ENCODE measurements around the gene PSMD9.
A peak's percentile ranks its signal among the peaks of the same experiment; 100 is the strongest.
"Not testable (repeated sequence)": the region's sequence is repeated elsewhere in the genome, so short reads cannot be mapped to it uniquely, and the experiment has no call there.

PSMD9 gene

DNA sequence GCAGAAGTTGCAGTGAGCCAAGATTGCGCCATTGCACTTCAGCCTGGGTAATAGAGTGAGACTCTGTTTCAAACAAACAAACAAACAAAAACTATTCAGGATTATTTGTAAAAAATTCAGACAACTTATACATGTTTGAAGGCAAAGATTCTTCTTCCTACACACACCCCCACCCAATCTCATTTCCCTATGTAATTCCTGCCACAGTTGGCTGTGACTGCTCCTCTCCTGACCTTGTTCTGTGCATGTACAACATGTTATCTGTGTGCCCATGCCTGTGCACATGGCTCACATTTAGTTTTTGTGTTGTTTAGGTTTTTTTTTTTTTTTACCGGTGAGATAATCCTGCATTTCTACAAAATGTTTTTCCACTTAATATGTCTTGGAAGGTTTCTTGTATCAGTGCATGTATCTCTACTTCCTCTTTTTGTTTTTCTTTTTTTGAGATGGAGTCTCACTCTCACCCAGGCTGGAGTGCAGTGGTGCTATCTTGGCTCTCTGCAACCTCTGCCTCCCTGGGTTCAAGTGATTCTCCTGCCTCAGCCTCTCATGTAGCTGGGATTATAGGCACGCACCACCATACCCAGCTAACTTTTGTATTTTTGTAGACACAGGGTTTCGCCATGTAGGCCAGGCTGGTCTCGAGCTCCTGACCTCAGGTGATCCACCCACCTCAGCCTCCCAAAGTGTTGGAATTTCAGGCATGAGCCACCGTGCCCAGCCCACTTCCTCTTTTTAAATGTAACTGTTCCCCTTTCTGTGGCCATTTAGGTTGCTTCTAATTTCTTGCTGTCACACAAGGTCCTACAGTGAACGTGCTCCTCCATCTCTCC, 38.5 kb downstream of the PSMD9 start:
- no peak for DNase-seq

DNA sequence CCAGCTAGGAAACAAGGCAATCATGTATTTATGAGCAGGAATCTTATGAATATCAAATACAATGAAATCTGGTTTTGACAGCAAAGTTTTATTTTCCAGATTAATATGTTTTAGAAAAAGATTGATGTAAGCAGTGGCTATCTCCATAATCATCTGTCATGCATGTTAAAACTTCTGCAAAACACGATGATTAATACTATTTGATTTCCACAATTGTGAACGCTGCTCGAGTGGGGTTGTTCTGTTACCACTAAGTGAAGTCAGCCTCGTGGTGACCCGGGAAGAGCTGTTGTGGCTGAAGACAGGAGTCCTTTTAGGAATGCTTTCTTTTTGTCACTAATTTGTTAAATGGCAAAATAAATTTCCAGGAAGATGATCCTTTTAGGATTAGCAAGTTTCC, 39.2 kb downstream of the PSMD9 start:
- no peak for DNase-seq

DNA sequence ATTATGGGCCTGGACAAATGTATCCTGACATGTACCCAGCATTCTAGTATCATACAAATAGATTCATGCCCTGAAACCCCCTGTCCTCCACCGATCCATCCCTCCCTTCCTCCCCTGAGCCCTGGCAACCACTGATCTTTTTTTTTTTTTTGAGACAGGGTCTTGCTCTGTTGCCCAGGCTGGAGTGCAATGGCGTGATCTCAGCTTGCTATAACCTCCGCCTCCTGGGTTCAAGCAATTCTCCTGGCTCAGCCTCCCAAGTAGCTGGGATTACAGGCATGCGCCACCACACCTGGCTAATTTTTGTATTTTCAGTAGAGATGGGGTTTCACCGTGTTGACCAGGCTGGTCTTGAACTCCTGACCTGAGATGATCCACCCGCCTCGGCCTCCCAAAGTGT, 41.0 kb downstream of the PSMD9 start:
- DNase-seq: not testable (repeated sequence)

DNA sequence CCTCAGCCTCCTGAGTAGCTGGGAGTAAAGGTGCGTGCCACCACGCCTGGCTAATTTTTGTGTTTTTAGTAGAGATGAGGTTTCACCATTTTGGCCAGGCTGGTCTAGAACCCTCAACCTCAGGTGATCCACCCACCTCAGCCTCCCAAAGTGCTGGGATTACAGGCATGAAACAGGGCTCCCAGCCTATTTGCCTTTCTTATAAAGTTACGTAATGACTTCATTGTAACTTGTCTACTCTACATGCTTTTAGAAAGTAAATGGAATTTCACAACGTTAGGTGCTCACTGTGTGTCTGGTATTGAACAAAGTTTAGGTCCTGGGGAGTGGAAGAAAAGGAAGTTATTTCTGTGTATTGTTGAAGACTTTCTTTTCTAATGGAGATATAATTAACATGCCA, 42.3 kb downstream of the PSMD9 start:
- DNase-seq: no peak

DNA sequence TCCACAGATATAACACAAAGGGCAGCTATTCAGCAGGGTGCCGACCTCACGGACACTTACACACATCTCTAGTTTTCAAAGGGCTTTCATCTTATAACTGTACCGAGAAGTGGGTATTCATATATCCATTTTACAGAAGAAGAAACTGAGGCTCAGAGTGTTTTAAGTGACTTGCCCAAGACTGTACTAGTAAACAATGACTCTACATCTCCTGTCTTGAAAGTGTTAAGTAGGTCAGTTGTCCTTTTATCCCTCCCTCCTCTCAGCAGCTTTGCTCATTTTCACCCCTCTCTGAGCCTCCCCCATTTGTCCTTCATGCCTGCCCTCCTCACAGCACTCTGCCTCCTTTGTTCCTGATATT, 43.6 kb downstream of the PSMD9 start:
- no peak for DNase-seq

DNA sequence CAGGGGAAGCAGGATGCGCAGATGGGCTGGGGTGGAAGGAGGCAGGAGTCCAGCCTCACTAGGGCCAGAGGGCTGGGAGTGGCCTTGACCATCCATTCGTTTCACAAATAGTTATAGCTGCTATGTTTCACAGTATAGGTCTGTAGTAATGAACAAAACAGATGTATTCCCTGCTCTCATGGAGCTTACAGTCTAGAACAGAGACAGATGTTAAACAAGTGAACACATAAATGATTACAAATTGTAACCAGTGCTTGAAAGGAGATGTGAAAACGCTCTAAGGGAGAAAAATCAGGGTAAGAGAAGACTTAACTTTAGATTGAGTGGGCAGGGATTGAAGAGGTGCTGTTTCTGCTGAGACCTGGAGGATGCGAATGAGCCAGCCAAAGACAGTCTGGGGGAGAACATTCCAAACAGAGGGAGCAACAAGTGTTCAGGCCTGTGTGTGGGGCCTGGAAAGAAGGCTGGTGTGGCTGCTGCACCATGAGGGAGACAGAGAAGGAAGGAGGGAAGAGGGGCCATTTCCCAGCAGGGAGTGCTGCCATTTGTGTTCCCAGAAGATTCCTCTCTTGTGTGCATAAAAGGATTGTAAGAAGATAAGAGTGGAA, 44.4 kb downstream of the PSMD9 start:
- DNase-seq: no peak

DNA sequence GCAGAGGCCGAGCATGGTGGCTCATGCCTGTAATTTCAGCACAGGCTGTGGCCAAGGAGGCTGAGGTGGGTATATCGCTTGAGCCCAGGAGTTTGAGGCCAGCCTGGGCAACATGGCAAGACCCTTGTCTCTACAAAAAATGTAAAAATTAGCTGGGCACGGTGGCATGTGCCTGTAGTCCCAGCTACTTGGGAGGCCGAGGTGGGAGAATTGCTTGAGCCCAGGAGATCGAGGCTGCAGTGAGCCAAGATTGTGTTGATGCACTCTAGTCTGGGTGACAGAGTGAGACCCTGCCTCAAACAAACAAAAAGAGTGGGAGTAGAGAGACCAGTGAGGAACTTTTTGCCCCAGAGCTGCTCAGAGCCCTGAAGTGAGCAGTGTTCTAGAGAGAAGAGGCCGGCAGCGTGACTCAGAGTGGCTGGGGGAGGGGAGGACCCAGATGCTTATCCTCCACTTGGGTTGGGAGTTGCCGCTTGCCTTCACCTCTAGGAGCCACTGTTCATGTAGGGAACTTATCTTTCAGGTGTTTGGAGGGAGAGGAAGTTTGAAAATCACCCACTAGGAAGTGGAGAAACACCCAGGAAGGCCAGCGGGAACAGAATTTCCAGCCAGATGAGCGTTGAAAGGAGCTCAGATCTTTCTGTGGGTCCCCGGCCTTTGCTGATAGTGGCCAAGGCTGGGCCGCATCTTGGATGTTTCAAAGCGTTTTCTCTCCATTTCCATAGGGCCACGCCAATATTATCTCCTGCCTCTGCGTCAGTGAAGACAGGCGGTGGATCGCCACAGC, 45.1 kb downstream of the PSMD9 start:
- DNase-seq: no peak

DNA sequence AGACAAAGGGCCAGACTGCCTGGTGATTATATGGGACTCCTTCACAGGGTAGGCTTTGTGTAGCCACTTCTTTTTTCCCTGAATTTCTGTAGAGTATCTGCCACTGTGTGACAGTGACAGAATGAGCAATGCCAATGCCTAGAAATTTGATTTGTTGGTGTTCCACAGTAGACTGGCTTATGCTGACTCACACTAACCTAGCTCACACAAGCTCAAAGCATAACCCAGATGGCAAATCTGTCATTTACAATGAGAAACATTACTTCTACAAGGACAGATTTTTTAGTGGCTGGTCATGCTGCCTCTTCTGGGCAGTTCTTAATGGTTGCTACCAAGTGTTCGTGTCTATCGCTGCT, 45.7 kb downstream of the PSMD9 start:
- no peak for DNase-seq

DNA sequence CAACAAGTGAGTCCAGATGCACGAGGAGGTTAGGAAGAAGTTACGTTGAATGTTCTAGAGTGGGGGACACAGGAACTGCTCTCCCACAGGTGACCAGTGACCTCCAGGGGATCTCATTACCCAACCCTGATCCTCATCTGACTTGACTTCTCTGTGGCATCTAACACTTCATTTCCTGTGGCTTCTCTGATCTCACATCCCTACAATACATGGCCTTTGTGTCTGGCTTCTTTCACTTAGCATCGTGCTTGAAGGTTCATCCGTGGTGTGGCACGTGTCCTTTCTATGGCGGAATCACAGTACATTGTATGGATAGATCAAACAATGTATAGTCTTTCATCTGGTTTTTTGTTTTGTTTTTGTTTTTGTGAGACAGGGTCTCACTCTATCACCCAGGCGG, 49.1 kb downstream of the PSMD9 start:
- DNase-seq: no peak

DNA sequence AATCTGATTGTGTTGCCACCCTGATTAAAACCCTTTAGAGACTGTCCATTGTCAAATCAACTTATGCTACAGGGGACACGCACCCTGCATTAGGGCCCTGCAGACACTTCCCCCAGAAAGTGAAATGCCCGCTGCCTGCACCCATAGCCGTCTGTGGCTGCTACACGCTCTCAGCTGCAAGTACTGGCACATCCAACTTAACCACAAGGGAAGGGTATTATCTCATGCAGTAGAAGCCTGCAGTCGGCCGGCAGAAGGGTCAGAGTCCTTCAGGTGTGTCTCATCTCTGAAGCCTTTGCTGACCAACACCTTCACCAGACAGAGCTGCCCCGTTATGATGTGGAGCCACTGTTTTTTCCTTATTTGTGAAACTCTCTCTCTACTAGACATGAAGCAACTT, 50.6 kb downstream of the PSMD9 start:
- no peak for DNase-seq

DNA sequence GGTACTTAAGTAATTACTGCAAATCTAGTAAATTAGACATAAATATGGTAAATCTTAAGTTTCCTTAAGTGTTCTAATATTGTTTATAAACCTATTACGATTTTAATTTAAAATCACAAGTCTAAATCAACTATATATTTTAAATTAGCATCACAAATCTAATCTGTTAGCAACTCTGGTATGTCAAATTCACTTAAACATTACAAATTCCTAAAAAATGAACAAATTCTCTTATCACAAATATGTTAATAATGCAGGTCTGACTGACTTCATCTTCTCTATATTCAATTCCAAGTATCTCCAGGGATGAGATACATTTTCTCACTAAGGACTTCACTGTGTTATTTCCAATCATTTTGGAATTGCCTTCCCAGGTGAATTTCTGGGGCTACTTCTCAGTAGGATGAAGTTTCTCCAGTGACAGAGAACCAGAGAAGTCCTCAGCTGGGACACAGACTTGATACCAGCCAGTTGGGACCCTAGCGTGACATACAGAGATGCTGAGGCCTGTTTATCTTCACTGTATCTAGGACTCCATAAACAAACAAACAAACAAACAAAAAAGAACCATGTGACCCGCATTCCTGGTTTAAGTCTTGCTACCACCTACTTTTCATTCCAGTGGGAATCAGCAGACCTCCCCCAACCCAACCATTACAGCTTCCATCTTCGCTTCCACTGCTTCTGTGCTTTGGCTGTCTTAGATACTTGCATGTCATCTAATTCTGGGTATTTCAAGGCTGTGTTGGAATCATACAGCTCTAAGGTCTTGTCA, 51.6 kb downstream of the PSMD9 start:
- no peak for DNase-seq

DNA sequence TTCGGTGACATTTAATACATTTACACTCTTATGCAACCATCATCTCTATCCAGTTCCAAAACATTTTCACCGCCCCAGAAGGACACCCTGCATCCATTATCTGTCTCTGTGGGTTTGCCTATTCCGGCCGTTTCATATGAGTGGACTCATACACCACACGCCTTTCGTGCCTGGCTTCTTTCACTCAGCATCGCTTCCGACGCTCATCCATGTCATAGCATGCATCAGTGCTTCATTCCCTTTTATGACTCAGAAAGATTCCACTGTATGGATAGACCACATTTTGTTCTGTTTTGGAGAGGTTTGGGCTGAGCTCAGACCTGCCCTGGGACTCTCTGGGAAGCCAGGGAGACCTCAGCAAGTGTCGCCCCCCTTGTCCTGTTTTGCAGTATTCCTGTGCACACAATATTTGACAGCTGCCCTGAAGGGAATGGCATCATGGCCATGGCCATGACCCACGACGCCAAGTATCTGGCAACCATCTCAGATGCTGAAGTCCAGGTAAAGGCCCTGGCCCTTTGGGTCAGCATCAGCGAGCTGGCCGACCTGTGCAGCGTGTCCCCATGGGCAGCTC, 53.6 kb downstream of the PSMD9 start:
- DNase-seq: no peak

DNA sequence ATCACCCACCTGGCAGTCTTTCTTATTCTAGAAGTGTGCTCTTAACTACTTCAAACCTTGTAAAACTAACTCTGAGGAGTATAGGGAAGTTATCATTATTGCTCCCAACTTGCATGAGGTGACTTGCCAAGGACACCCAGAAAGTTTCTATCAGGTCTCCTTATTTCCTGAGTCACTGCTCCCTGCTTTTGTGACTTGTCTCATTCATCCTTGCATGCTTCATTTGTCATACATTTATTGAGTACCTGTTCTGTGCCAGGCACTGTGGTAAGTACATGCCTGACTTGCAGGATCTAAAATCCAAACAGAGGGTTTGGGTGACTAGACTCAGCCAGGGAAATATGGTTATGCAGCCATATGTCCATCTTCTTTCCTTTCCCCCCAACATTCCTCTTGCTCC, 55.3 kb downstream of the PSMD9 start:
- no peak for DNase-seq

DNA sequence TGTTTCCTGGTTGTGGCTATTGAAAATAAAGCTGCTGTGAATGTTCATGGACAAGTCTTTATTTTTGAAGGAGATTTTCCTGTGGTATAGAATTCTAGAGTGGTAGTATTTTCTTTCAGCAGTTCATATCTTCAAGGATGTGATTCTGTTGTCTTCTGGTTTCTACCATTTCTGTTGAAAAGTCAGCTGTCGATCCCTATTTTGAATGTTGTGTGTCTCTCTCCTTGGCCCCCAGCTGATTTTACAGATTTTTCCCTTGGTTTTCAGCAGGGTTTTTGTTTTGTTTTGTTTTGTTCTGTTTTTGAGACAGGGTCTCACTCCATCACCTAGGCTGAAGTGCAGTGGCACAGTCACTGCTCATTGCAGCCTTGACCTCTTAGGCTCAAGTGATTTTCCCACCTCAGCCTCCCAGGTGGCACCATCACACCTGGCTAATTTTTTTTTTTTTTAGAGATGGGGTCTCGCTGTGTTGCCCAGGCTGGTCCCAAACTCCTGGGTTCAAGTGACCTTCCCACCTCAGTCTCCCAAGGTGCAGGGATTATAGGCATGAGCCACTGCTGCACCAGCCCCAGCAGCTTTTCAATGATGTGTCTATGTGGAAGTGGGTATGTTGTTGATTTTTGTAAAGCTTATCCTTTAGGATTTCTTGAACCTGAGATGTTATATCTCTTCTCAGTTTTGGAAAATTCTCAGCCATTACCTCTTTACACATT, 57.9 kb downstream of the PSMD9 start:
- DNase-seq: no peak

DNA sequence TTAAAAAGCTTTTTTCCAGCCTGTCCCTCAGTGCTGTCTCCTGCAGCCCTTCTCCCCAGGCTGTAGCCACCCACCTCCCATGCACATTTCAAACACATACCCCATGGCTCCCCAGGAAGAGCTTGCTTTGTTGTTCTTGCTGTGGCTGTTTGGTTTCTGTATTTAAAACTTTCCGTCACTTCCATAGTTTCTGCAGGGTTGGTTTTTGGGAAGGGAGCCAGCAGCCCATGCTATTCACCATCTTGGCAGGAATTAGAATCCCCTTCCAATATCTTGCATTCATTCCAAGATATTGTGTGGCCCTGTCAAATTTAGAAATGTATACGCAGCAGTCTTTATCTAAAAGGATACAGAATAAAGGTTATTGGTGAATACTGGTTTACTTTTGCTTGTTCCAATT, 59.4 kb downstream of the PSMD9 start:
- DNase-seq: no peak

DNA sequence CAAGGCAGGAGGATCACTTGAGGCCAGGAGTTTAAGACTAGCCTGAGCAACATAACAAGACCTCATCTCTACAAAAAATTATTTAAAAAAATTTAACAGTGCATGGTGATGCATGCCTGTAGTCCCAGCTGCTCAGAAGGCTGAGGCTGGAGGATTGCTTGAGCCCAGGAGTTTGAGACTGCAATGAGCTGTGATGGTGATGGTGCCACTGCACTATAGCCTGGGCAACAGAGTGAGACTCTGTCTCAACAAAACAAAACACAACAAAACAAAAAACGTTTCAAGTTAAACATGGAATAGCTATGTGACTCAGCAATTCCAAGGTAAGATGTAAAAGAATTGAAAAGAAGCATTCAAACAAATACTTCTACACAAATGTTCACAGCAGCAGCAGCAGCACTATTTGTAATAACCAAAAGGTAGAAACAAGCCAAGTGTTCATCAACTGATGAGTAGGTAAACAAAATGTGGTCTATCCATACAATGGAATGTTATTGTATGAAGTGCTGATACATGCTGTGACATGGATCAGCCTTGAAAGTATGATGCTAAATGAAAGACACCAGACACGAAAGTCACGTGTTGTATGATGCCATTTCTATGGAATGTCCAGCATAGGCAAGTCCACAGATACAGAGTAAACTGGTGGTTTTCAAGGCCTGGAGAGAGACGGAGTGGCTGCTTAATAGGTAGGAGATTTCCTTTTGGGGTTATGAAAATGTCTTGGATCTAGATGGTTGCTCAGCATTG, 61.2 kb downstream of the PSMD9 start:
- DNase-seq: no peak

DNA sequence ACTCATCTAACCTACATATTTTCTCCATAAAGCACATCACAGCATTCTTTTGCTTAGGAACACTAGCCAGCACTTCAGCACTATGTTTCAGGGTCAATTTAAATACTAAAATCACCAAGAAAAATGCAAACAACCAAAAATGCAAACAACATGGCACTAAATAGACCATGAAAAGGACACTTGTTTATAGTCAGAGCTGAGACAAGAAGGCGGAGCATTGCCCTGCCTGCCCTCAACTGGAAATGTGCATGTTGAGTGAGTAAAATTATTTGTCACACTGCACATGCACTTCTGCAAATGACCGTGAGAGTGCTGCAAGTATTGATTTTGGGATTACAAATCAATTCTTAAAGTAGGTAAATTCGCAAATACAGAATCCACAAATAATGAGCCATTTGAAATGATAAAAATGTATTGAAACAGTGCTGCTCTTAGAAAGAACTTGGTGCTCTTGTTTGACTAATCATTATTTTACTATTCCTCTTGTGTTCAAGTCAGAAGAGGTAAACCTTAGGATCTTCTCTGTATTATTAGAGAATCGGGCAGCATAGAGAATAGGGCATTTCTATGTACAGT, 64.6 kb downstream of the PSMD9 start:
- no peak for DNase-seq

DNA sequence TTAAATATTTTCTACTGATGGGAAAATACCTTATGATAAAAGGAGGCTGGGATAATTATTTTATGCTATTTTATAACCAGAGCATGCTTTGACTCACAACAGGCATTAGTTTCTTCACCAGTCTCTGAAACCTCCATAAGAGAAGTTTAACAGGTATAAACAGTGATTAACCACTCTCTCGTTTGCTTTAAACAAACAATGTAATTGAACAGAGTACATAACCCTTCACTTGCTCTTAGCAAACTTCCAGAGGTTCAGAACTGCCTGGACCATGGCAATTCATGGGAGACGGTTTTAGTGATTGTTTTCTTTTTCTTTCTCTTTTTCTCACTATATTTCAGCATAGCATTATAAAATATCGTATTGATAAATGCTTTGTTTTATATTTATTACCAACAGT, 65.1 kb downstream of the PSMD9 start:
- DNase-seq: no peak

DNA sequence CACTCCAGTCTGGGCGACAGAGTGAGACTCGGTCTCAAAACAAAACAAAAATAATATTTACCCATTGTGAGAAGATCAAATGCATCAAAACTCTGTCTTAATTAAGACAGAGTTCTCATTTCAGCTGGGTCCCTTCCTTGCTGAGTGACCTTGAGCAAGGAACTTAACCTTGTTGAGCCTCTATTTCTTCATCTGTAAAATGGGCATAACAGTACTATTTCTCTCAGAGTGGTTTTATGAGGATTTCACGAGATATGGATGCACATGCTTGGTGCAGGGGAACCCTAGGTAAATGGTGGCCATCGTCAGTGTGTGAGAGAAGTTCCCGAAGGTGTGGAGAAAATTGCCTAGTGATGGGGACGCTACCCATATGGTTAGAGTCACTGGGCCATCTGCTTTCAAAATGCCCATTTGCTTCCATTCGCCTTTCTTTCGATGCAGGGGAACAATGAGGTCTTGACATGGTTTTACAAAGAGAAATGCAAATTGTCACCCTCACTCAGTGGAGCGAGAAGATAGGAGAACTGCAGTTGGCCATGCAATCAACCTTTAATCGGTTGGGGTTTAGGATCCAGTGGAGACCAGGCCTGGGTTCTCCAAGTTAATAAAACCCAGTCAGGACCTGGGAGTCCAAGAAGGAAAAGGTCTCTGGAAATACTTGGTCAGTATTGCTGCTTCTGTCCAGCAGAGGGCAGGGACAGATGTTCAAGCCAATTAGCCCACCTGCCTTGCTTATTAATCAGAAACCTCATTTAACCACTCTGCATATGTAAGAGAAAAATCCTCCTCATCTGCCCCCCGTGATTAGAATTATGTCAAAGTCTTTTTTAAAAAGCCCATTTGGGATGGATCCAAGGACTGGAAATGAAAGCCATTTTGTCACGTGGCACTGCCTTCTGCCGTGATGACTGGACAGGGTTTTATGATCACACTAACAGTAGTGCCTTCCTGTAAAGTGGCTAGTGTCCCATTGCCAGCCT, 67.0 kb downstream of the PSMD9 start:
- peak; percentile 68 for DNase-seq

All from NCI-H524 treated with DMSO at 0.1 percent for 48 hours (cell line).